PC-9 (cell line): Measurements from ENCODE around the gene GATAD2B. TPM values are rescaled to one million over a fixed set of nuclear protein-coding genes. Genes with fewer than 3 reads are reported as not detected.
A peak's percentile ranks its signal among the peaks of the same experiment; 100 is the strongest.

Experiments used
- BruUV-seq: library from RNA; stranded (reverse); fragments of 400-500 nt; replicated peaks from 2 replicates; lab custom pipeline; 2021; lab: Mats Ljungman, UMichigan
- CTCF ChIA-PET: fragments of 300-600 bp; sonication (Branson Sonifier 250); formaldehyde crosslinking; loops from one replicate; lab custom pipeline; 2022; ENCODE audit warnings: antibody characterized with exemption; lab: Charles Lee
- POLR2A ChIA-PET: fragments of 300-600 bp; sonication (Branson Sonifier 250); formaldehyde crosslinking; loops from one replicate; lab custom pipeline; 2022; ENCODE audit warnings: antibody characterized with exemption; ENCODE audit not compliant: unreplicated experiment; lab: Charles Lee
- DNase-seq, 2 experiments: peaks; one replicate each; pipeline versions ENCODE4 v3.0.0 to v3.0.0-alpha.2; 2015 to 2022; ENCODE audit warnings: mixed read lengths in 1 of 2
- H2AFZ ChIP-seq: fragments of 200-600 bp; sonication (generic); 2 replicates; pipeline ENCODE4 v1.8.1; 2017; ENCODE audit warnings: antibody characterized with exemption
- H3F3A ChIP-seq: fragments of 200-600 bp; sonication (generic); 2 replicates; pipeline ENCODE4 v1.8.1; 2017; ENCODE audit warnings: antibody characterized with exemption, mild to moderate bottlenecking, low read depth; ENCODE audit not compliant: insufficient read depth
- H3K27ac ChIP-seq: fragments of 200-600 bp; sonication (generic); 2 replicates; pipeline ENCODE4 v1.6.1; 2016; ENCODE audit warnings: mixed run types
- H3K27me3 ChIP-seq: fragments of 200-600 bp; sonication (generic); 2 replicates; pipeline ENCODE4 v1.6.1; 2016; ENCODE audit warnings: low read depth, mixed run types; ENCODE audit not compliant: insufficient read depth
- H3K36me3 ChIP-seq: fragments of 200-600 bp; sonication (generic); 2 replicates; pipeline ENCODE4 v1.6.1; 2016; ENCODE audit warnings: low read depth, mixed run types
- H3K4me1 ChIP-seq: fragments of 200-600 bp; sonication (generic); replicated peaks from 2 replicates; pipeline ENCODE4 v1.6.1; 2016; ENCODE audit warnings: mixed run types; ENCODE audit not compliant: insufficient read depth
- H3K4me2 ChIP-seq: fragments of 200-600 bp; sonication (generic); 2 replicates; pipeline ENCODE4 v1.6.1; 2017; ENCODE audit warnings: mixed run types
- H3K4me3 ChIP-seq: fragments of 200-600 bp; sonication (generic); 2 replicates; pipeline ENCODE4 v1.6.1; 2016; ENCODE audit warnings: mixed run types
- H3K79me2 ChIP-seq: fragments of 200-600 bp; sonication (generic); 2 replicates; pipeline ENCODE4 v1.6.1; 2017; ENCODE audit warnings: low read depth, mixed run types
- H3K9me2 ChIP-seq: fragments of 200-600 bp; sonication (generic); 2 replicates; pipeline ENCODE4 v1.8.1; 2017; ENCODE audit warnings: mild to moderate bottlenecking; ENCODE audit not compliant: insufficient read depth
- H3K9me3 ChIP-seq: fragments of 200-600 bp; sonication (generic); 2 replicates; pipeline ENCODE4 v1.8.1; 2016; ENCODE audit warnings: low read depth; ENCODE audit not compliant: insufficient read depth
- H4K20me1 ChIP-seq: fragments of 200-600 bp; sonication (generic); 2 replicates; pipeline ENCODE4 v1.8.1; 2017; ENCODE audit not compliant: insufficient read depth
- EZH2 ChIP-seq: fragments of 200-600 bp; sonication (generic); IDR thresholded peaks from 2 replicates; pipeline ENCODE4 v1.8.0; 2017; ENCODE audit warnings: antibody characterized with exemption, low read depth
- intact Hi-C: fragments of 100-400 bp; cut with micrococcal nuclease; formaldehyde crosslinking; loops from one replicate; pipeline ENCODE4 v1.10.0; 2022; ENCODE audit not compliant: unreplicated experiment
- total RNA-seq: library from RNA; stranded (reverse); gene quantifications from 2 replicates; pipeline ENCODE4 v1.2.3, GENCODE V29; 2021
- TF ChIP-seq, protein P1 (sequence below): fragments of 200-600 bp; sonication (generic); conservative IDR thresholded peaks from 2 replicates; pipeline ENCODE4 v1.6.1; 2017; ENCODE audit warnings: mixed run types, antibody characterized with exemption, mild to moderate bottlenecking, moderate library complexity

Gene GATAD2B
- total RNA-seq, 1 experiment from 2014 or later, result 56.1 TPM

DNA sequence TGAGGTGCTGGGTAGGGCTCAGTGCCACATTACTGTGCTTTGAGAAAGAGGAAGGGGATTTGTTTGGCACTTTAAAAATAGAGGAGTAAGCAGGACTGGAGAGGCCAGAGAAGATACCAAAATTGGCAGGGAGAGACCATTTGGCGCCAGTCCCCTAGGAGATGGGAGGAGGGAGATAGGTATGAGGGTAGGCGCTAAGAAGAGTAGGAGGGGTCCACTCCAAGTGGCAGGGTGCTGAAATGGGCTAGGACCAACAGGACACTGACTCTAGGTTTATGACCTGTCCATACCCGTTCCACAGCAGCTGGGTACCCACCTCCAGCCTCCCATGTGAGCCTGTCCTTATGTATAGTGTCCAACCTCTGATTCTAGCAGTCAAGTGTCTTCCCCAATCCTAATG lies 36.7 kb upstream of the GATAD2B start:
- H3K79me2 ChIP-seq, result peaks cover 64% of the 10 kb centered on the region
- H3K27me3 ChIP-seq, result no peaks in the 10 kb centered on the region
- H3K27ac ChIP-seq, result no peak overlapping the region
- ChIA-PET POLR2A (interaction anchor here (0.6 kb wide), 1 partner anchor 194 kb away, joined by 5 read pairs; no protein-coding TSS in a partner anchor), CTCF (no interaction called here)
- H3K36me3 ChIP-seq, result no peaks in the 10 kb centered on the region
- peaks cover 46% of the 10 kb centered on the region for H3F3A ChIP-seq
- intact Hi-C loops, result no loop called here
- peaks cover 23% of the 10 kb centered on the region for H4K20me1 ChIP-seq
- no peak overlapping the region for H2AFZ ChIP-seq
- peak overlapping the region; percentile 42; the same call in 1 of the 2 replicates for H3K4me2 ChIP-seq
- no peaks in the 10 kb centered on the region for H3K9me2 ChIP-seq
- no peak overlapping the region for H3K4me3 ChIP-seq
- TF ChIP-seq EZH2, result no peak
- TF ChIP-seq, protein P1, sequence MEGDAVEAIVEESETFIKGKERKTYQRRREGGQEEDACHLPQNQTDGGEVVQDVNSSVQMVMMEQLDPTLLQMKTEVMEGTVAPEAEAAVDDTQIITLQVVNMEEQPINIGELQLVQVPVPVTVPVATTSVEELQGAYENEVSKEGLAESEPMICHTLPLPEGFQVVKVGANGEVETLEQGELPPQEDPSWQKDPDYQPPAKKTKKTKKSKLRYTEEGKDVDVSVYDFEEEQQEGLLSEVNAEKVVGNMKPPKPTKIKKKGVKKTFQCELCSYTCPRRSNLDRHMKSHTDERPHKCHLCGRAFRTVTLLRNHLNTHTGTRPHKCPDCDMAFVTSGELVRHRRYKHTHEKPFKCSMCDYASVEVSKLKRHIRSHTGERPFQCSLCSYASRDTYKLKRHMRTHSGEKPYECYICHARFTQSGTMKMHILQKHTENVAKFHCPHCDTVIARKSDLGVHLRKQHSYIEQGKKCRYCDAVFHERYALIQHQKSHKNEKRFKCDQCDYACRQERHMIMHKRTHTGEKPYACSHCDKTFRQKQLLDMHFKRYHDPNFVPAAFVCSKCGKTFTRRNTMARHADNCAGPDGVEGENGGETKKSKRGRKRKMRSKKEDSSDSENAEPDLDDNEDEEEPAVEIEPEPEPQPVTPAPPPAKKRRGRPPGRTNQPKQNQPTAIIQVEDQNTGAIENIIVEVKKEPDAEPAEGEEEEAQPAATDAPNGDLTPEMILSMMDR, result no peak
- no peak for DNase-seq
- H3K4me1 ChIP-seq, result peaks cover 30% of the 10 kb centered on the region
- no peaks in the 10 kb centered on the region for H3K9me3 ChIP-seq
- no TSS peak for BruUV-seq

DNA sequence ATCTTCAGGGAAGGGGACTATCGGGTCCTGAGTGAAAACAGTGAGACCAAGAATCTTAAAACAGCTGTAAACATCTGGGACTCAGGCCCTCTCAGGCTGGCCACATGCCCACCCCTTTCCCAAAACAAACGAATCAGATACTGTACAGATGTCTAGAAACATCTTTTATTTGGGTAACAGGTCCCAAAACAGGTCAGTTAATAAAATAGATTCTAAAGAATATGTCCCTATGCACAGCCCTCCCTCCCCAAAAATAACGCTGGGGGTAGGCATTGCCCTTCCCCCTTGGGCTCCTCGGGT lies 36.1 kb upstream of the GATAD2B start:
- POLR2A ChIA-PET, result interaction anchor here (0.6 to 0.8 kb wide), 3 partner anchors 19 to 1015 kb away, joined by 4 to 6 read pairs (median 5); partner anchors contain the start of gene JTB
- Histone ChIP-seq H3F3A (peaks cover 40% of the 10 kb centered on the region), H3K9me2 (no peaks in the 10 kb centered on the region), H3K36me3 (peaks cover 4% of the 10 kb centered on the region; the same call in 1 of the 2 replicates), H3K4me3 (no peak overlapping the region; the same call in 1 of the 2 replicates), H3K79me2 (peaks cover 70% of the 10 kb centered on the region), H3K27me3 (no peaks in the 10 kb centered on the region), H3K4me2 (peak overlapping the region; percentile 42), H4K20me1 (peaks cover 26% of the 10 kb centered on the region), H3K4me1 (peaks cover 29% of the 10 kb centered on the region), H3K9me3 (no peaks in the 10 kb centered on the region), H2AFZ (no peak overlapping the region), H3K27ac (no peak overlapping the region)
- TF ChIP-seq EZH2, result no peak
- TF ChIP-seq, protein P1, result no peak
- no TSS peak for BruUV-seq
- intact Hi-C loops, result loop anchor here (1.0 kb wide), 1 partner anchor 36 kb away; no protein-coding TSS in a partner anchor
- CTCF ChIA-PET, result no interaction called here
- no peak for DNase-seq

DNA sequence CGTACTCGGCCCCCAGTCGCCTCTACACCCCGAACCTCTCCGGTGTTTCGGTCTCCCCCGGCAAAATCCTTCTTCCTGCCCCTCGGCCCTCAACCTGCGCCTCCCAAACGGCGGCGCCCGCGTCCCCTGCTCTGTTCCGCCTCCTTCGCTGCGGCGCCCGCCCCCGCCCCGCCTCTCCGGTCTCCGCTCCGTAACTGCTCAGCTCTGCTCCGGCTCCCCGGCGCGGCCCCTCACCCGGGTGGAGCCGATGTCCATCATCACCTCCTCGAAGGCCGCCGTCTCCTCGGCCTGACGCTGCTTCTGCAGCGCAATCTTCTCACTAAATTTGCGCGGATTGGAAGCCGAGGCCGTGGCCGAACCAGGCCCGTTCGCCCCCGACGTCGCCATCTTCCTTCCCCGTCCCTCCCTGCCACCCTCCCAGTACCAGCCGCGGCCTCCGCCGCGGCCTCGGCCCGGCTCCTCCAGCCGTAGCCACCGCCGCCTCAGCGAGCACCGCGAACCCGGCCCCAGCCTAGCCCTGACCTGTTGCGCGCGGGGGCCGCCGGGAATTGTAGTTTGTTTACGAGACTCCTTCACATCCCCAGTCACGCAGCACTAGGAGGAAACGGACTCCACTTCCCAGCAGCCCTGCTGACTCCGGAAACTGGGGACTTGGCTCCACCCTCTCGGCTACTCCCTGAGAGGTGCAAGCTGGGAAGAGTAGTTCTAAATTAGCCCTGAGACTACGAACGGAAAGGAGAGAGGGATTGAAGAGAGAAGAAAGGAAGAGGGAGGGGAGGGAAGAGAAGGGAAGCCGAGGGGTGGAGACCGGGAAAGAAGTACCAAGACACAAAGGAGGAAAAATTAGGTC lies 35.6 kb upstream of the GATAD2B start, which contains the start of gene CRTC2:
Gene CRTC2 (minus strand): TSS at position 502 of the 850 bp plus-strand sequence. CDS start 115 bp downstream, at position 387.
- Histone ChIP-seq H3K9me3 (no peaks in the 10 kb centered on the region), H3K4me3 (peak within 1 kb of the TSS; percentile 67), H3K27me3 (no peaks in the 10 kb centered on the region), H3K79me2 (peaks cover 75% of the 10 kb centered on the region), H3K36me3 (peaks cover 4% of the 10 kb centered on the region; the same call in 1 of the 2 replicates), H3F3A (peaks cover 36% of the 10 kb centered on the region), H3K9me2 (no peaks in the 10 kb centered on the region), H3K4me1 (peaks cover 29% of the 10 kb centered on the region), H3K27ac (peak within 1 kb of the TSS; percentile 28), H3K4me2 (peak within 1 kb of the TSS; percentile 87), H2AFZ (peak within 1 kb of the TSS; percentile 84), H4K20me1 (peaks cover 28% of the 10 kb centered on the region)
- DNase-seq, result peak; percentile 94 to 96
- no peak for TF ChIP-seq EZH2
- TF ChIP-seq, protein P1, result no peak
- intact Hi-C loops, result loop anchor here (1.0 kb wide), 1 partner anchor 35 kb away; no protein-coding TSS in a partner anchor
- BruUV-seq, result no TSS peak
- ChIA-PET CTCF (interaction anchor here (1.7 kb wide), 1 partner anchor 11 kb away, joined by 4 read pairs; the partner anchor contains the start of gene DENND4B), POLR2A (interaction anchor here (0.6 to 0.8 kb wide), 4 partner anchors 19 to 1015 kb away, joined by 3 to 6 read pairs (median 4); partner anchors contain the start of gene JTB)
